Islet of Langerhans (tissue), 1 donor: ENCODE measurements around the gene ATP13A2.
"Not testable (repeated sequence)": the region's sequence is repeated elsewhere in the genome, so short reads cannot be mapped to it uniquely, and the experiment has no call there.

ENCODE experiments used
- FAIRE-seq: peaks from one replicate; lab custom pipeline; 2011; peaks lifted over from hg19 to GRCh38; lab: Jason Lieb, UNC

Gene ATP13A2

DNA sequence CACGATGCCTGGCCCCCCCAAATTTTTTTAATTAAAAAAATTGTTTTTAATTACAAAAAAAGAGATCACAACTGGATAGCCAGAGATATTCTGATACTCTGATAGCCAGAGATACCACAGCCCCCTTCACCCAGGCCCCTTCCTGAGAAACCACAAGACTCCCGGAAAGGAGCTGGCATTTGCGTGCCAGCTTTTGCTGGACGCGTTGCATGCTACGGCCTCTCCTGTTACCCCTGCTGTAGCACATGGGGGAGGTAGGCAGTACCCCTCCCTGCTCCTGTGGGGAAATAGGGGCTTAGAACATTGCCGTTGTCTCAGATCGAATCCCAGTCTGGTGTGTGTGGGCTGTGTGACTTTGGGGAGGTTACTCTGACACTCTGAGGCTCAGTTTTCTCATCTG lies 54.0 kb downstream of the ATP13A2 start:
- FAIRE-seq, result no peak

DNA sequence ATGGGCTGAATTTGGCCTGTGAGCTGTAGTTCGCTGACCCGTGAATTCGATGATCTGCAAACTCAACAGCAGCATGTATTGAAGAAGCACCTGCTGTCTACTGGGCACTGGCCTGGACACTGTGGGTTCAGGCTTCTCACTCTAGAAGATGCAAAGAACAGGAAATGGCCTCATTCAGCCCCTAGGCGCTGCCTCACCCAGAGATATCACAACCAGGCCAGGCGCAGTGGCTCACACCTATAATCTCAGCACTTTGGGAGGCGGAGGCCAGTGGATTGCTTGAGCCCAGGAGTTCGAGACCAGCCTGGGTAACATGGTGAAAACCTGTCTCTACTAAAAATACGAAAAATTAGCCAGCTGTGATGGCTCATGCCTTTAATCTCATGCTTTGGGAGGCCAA lies 55.0 kb downstream of the ATP13A2 start:
- FAIRE-seq, result no peak

DNA sequence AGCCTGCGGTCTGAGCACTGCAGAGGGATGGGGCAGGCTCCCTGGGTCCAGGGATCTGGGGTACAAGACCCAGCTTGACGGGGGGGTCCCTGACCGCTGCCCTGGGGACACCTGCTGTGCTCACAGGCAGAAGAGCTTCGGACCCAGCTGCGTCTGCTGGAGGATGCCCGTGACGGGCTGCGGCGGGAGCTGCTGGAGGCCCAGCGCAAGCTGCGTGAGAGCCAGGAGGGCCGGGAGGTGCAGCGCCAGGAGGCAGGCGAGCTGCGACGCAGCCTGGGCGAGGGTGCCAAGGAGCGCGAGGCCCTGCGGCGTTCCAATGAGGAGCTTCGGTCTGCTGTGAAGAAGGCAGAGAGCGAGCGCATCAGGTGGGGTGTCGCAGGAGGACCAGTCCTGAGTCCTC lies 56.5 kb downstream of the ATP13A2 start:
- no peak for FAIRE-seq

DNA sequence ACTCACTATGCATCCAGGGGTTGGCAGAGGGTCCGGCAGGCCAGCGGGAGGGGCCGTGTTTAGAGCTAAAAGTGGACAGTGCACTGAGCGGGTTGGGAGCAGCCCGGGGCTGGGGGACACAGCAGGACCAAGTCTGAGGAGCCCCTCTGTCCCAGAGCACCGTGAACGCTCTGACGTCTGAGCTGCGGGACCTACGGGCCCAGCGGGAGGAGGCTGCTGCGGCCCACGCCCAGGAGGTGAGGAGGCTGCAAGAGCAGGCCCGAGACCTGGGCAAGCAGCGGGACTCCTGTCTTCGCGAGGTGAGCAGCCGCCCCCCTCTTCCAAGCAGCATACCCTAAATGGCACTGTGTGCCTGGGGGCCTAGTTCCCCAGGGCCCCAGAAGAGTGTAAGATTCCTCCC lies 57.1 kb downstream of the ATP13A2 start:
- no peak for FAIRE-seq

DNA sequence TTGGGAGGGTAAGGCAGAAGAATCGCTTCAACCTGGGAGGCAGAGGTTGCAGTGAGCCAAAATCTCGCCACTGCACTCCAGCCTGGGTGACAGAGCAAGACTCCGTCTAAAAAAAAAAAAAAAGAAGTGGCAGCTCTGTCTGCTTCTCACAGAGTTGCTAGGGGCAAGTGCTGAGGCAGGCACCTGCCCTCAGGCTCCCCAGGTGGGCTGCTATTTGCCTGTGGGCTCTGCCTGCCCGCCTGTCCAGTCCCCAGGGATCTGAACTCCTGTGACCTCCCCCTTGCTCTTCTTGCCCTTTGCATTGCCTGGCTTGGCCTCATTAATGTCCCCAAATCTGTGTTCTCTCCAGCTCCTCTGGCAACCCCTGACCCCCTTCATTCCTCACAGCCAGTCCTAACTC lies 59.4 kb downstream of the ATP13A2 start:
- FAIRE-seq, result not testable (repeated sequence)

DNA sequence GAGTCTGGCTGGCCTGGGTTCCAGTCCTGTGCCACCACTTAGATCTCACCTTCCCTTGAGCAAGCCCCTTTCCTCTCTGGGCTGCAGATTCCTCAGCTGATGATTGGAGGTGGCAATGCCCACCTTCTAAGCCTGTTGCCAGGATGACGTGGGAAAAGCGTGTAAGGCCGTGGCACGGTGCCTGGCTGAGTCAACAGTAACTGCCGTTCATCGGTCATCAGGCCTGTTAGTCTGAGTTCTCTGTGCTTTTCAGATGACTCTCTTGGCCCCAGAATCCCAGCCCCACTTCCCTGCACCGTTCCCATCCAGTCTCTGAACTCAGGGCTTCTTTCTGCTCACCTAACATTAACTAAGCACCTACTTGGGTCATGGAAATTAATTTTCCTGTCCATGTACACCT lies 62.7 kb downstream of the ATP13A2 start:
- not testable (repeated sequence) for FAIRE-seq

DNA sequence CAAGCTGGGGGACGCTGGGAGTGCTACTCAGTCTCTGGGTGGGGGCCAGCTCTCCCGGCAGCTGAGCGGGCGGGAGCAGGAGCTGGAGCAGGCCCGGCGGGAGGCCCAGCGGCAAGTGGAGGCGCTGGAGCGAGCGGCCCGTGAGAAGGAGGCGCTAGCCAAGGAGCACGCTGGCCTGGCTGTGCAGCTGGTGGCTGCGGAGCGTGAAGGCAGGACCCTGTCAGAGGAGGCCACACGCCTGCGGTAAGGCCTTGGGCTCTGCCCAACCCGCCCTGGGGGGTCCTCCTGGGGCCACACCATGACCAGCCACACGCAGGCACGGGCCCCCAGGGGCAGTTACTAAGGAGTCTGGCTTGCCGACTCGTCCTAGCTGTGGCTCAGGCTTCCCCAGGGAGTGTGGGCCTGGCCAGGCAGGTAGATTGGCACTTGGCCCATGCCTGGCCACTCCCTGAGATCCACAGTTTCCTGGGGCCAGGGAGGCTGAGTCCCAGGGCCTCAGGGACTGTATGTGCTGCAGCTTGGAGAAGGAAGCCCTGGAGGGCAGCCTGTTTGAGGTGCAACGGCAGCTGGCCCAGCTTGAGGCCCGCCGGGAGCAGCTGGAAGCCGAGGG lies 63.3 kb downstream of the ATP13A2 start:
- not testable (repeated sequence) for FAIRE-seq

DNA sequence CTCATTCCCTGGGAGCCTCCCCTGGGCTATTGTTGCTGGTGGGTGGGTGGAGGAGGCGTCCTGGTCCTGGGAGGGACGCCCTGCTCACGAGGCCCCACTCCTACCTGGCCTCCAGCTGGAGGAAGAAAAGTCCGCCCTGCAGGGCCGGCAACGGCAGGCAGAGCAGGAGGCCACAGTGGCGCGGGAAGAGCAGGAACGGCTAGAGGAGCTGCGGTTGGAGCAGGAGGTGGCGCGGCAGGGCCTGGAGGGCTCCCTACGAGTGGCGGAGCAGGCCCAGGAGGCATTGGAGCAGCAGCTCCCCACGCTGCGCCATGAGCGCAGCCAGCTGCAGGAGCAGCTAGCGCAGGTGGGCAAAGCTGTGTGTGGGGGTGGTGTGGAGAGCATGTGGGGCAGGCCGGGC lies 65.1 kb downstream of the ATP13A2 start:
- no peak for FAIRE-seq

DNA sequence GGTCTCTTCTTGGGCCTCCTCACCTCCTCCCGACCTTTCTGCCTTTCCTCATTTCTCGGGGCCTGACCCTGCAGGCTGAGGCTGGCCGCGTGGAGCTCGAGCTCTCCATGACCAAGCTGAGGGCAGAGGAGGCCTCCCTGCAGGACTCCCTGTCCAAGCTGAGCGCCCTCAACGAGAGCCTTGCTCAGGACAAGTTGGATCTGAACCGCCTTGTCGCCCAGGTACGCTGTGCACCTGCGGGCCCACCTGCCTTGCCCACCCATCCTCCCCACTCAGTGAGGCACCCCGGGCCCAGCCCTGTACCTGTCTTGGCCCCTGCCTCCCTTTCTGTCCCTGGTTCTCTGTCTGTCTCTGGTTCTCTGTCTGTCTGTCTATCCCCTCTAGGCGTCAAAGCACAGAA lies 65.5 kb downstream of the ATP13A2 start:
- not testable (repeated sequence) for FAIRE-seq

DNA sequence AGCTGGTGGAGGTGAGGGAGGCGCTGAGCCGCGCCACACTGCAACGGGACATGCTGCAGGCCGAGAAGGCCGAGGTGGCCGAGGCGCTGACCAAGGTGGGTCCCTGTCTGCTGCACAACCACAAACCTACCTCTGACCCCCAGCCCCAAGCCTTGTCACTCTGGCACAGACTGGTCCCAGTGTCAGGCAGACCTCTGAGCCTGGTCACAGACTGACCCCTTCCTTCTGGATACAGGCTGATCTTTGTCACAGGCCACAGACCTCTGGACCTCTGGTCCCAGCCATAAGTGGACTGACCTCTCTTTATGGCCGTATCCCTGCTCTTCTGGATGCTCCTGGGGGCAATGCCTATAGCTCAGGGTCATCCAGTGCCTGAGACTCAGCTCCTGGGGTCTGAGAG lies 66.2 kb downstream of the ATP13A2 start:
- FAIRE-seq, result not testable (repeated sequence)

DNA sequence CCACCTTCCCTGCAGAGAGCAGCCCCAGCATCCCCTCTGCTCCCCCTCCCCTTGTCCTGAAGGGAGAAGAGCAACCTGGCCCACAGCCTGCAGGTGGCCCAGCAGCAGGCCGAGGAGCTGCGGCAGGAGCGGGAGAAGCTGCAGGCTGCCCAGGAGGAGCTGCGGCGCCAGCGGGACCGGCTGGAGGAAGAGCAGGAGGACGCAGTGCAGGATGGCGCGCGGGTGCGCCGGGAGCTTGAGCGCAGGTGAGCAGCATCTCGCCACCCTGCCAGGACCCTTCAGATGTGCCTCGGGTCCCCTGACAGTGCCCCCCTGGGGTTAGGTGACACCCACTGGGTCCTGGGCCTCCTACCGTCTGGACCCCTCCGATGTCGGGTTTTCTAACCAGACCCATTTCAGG lies 67.7 kb downstream of the ATP13A2 start:
- no peak for FAIRE-seq

DNA sequence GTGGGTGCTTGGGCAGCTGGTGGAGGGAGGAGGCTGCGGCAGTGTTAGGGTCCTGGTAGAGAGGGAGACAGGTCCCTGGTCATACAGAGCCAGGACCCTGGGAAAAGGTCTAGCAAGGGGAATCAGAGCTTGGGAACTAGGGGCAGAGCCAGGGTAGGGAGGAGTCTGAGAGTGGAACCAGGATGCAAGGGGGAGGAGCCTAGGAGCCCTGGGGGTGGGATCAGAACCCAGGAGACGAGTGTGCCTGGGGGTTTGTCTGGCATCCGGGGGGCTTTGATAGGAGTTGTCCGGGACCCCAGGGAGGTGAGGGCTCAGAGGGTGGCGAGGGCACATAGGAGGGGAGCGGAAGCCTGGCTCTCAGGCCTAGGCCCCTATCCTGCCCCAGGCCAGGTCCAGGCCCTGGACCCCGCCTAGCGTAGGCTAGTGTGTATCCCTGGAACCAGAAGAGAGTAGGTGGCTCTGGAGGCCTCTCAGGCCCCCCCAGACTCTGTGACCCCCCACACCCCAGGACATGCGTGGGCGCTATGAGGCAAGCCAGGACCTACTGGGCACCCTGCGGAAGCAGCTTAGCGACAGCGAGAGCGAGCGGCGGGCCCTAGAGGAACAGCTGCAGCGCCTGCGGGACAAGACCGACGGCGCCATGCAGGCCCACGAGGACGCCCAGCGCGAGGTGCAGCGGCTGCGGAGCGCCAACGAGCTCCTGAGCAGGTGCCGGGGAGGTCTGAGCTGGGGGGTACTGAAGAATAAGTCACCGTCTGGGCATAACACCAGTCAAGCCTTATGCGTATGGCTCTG lies 72.1 kb downstream of the ATP13A2 start:
- FAIRE-seq, result not testable (repeated sequence)

DNA sequence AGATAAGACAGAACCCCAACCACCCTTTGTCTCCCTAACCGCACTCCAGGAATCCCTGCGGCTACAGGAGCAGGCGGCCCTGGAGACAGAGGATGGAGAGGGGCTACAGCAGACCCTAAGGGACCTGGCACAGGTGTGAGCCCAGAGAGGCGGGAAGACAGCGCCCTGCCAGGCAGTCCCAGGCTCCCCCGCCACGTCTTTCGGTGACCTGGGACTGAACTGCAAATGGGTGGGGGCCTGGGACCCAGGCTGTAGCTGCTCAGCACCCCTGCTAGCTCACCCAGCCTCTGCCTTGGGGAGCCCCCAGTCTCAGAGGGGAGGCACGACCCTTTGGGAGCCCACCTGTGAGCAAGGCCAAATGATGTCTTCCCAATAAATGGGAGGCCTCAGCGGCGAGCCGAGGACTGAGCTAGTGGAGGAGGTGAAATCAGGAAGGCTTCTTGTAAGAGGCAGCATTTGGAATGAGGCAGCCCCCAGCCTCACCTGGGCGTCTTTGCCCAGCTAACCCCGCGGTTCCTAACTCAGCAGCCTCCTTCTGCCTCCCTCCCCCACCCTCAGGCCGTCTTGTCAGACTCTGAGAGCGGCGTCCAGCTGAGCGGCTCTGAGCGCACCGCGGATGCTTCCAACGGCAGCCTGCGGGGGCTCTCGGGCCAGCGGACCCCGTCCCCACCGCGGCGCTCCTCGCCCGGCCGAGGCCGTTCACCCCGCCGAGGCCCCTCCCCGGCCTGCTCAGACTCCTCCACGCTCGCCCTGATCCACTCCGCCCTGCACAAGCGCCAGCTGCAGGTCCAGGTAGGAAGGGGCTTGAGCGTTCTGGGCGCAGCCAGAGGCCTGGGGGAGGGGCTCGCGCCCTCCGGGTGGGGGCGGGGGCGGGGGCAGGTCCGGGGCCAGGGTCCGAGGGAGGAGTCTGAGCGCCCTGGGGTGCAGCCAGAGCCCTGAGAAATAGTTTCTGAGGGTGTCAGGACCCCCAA lies 73.1 kb downstream of the ATP13A2 start:
- FAIRE-seq, result no peak

DNA sequence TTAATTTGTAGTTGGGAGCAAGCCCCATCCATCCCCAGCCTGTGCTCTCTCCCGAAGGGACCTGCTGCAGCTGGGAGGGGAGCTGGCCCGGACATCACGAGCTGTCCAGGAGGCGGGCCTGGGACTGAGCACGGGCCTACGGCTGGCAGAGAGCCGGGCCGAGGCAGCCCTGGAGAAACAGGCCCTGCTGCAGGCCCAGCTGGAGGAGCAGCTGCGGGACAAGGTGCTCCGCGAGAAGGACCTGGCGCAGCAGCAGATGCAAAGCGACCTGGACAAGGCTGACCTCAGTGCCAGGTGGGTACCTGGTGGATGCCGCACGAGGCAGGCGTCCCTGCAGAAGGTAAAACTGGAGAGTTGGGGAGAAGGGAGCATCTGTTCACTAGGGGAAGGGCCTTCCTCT lies 75.1 kb downstream of the ATP13A2 start:
- not testable (repeated sequence) for FAIRE-seq
